ENCODE results near the gene GIMAP7. TPM values are rescaled to one million over a fixed set of nuclear protein-coding genes. Genes with fewer than 3 reads are reported as not detected.

Gene GIMAP7
- total RNA-seq, 1 experiment from 2014 or later = not detected

- intact Hi-C loops (cut with micrococcal nuclease) = no loop called here
- Histone ChIP-seq H3K79me2 (ENCODE audit: low read length) (no peaks in the 10 kb centered on the region), H3K9ac (ENCODE audit: low read length) (no peak overlapping the region), H3K27ac (ENCODE audit: low read length) (no peak overlapping the region), H3K9me3 (ENCODE audit: low read length) (no peaks in the 10 kb centered on the region), H3K9me2 (replicated peaks; ENCODE audit: low read length) (no peaks in the 10 kb centered on the region; the same call in 1 of the 2 replicates), H4K20me1 (ENCODE audit: low read length) (no peaks in the 10 kb centered on the region), H3K4me2 (ENCODE audit: low read length) (no peak overlapping the region), H2AFZ (ENCODE audit: low read length) (no peak overlapping the region), H3K4me3 (ENCODE audit: low read length) (no peak overlapping the region), H3F3A (ENCODE audit: low read length, unreplicated experiment) (no peaks in the 10 kb centered on the region), H3K27me3 (ENCODE audit: low read length) (peaks cover 12% of the 10 kb centered on the region; the same call in 1 of the 2 replicates), H3K4me1 (ENCODE audit: insufficient read depth, low read length) (peaks cover 9% of the 10 kb centered on the region), H3K36me3 (ENCODE audit: low read depth, low read length) (no peaks in the 10 kb centered on the region)
- ChIA-PET POLR2A (ENCODE audit: unreplicated experiment) (no interaction called here), CTCF (no interaction called here)
- BruUV-seq (replicated peaks) = no TSS peak
- ATAC-seq (no peak), DNase-seq (no peak)
- TF ChIP-seq EZH2phosphoT487 (IDR thresholded peaks at IDR 0.05; ENCODE audit: borderline replicate concordance, low read length) (no peak), EZH2 (IDR thresholded peaks at IDR 0.05; ENCODE audit: low read length, unreplicated experiment) (no peak)
- TF ChIP-seq, protein P1, sequence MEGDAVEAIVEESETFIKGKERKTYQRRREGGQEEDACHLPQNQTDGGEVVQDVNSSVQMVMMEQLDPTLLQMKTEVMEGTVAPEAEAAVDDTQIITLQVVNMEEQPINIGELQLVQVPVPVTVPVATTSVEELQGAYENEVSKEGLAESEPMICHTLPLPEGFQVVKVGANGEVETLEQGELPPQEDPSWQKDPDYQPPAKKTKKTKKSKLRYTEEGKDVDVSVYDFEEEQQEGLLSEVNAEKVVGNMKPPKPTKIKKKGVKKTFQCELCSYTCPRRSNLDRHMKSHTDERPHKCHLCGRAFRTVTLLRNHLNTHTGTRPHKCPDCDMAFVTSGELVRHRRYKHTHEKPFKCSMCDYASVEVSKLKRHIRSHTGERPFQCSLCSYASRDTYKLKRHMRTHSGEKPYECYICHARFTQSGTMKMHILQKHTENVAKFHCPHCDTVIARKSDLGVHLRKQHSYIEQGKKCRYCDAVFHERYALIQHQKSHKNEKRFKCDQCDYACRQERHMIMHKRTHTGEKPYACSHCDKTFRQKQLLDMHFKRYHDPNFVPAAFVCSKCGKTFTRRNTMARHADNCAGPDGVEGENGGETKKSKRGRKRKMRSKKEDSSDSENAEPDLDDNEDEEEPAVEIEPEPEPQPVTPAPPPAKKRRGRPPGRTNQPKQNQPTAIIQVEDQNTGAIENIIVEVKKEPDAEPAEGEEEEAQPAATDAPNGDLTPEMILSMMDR (conservative IDR thresholded peaks at IDR 0.05; ENCODE audit: low read depth, low read length) = no peak
These were observed 40.8 kb upstream of the GIMAP7 start for GRCh38 chr7:150473902-150474301.

- H3K27ac ChIP-seq (ENCODE audit: low read length) = no peak overlapping the region
- no peak overlapping the region for H2AFZ ChIP-seq (ENCODE audit: low read length)
- H3K36me3 ChIP-seq (ENCODE audit: low read depth, low read length) = no peaks in the 10 kb centered on the region
- TF ChIP-seq EZH2 (IDR thresholded peaks at IDR 0.05; ENCODE audit: low read length, unreplicated experiment) = no peak
- TF ChIP-seq, protein P1 (conservative IDR thresholded peaks at IDR 0.05; ENCODE audit: low read depth, low read length) = no peak
- no peak for TF ChIP-seq EZH2phosphoT487 (IDR thresholded peaks at IDR 0.05; ENCODE audit: borderline replicate concordance, low read length)
- H4K20me1 ChIP-seq (ENCODE audit: low read length) = no peaks in the 10 kb centered on the region
- H3K9me3 ChIP-seq (ENCODE audit: low read length) = no peaks in the 10 kb centered on the region
- ATAC-seq (no peak), DNase-seq (no peak)
- H3F3A ChIP-seq (ENCODE audit: low read length, unreplicated experiment) = no peaks in the 10 kb centered on the region
- no TSS peak for BruUV-seq (replicated peaks)
- H3K9me2 ChIP-seq (replicated peaks; ENCODE audit: low read length) = no peaks in the 10 kb centered on the region; the same call in 1 of the 2 replicates
- H3K27me3 ChIP-seq (ENCODE audit: low read length) = no peaks in the 10 kb centered on the region; the same call in 1 of the 2 replicates
- H3K4me1 ChIP-seq (ENCODE audit: insufficient read depth, low read length) = peaks cover 19% of the 10 kb centered on the region
- intact Hi-C loops (cut with micrococcal nuclease) = no loop called here
- POLR2A ChIA-PET (ENCODE audit: unreplicated experiment) = no interaction called here
- H3K9ac ChIP-seq (ENCODE audit: low read length) = no peak overlapping the region
- H3K79me2 ChIP-seq (ENCODE audit: low read length) = no peaks in the 10 kb centered on the region
- CTCF ChIA-PET = no interaction called here
- H3K4me3 ChIP-seq (ENCODE audit: low read length) = no peak overlapping the region
- H3K4me2 ChIP-seq (ENCODE audit: low read length) = no peak overlapping the region
These were observed 38.4 kb upstream of the GIMAP7 start for GRCh38 chr7:150476285-150476684.

- Histone ChIP-seq H3K27me3 (ENCODE audit: low read length) (no peaks in the 10 kb centered on the region; the same call in 1 of the 2 replicates), H3K9me2 (replicated peaks; ENCODE audit: low read length) (no peaks in the 10 kb centered on the region; the same call in 1 of the 2 replicates), H4K20me1 (ENCODE audit: low read length) (no peaks in the 10 kb centered on the region), H3K36me3 (ENCODE audit: low read depth, low read length) (no peaks in the 10 kb centered on the region), H3K79me2 (ENCODE audit: low read length) (no peaks in the 10 kb centered on the region), H3K27ac (ENCODE audit: low read length) (no peak overlapping the region), H2AFZ (ENCODE audit: low read length) (no peak overlapping the region), H3K9ac (ENCODE audit: low read length) (no peak overlapping the region), H3F3A (ENCODE audit: low read length, unreplicated experiment) (no peaks in the 10 kb centered on the region), H3K4me3 (ENCODE audit: low read length) (no peak overlapping the region), H3K4me2 (ENCODE audit: low read length) (no peak overlapping the region), H3K9me3 (ENCODE audit: low read length) (no peaks in the 10 kb centered on the region), H3K4me1 (ENCODE audit: insufficient read depth, low read length) (peaks cover 19% of the 10 kb centered on the region)
- TF ChIP-seq EZH2phosphoT487 (IDR thresholded peaks at IDR 0.05; ENCODE audit: borderline replicate concordance, low read length) = no peak
- no peak for TF ChIP-seq EZH2 (IDR thresholded peaks at IDR 0.05; ENCODE audit: low read length, unreplicated experiment)
- TF ChIP-seq, protein P1 (conservative IDR thresholded peaks at IDR 0.05; ENCODE audit: low read depth, low read length) = no peak
- ATAC-seq (no peak), DNase-seq (no peak)
- ChIA-PET POLR2A (ENCODE audit: unreplicated experiment) (no interaction called here), CTCF (no interaction called here)
- intact Hi-C loops (cut with micrococcal nuclease) = no loop called here
- no TSS peak for BruUV-seq (replicated peaks)
These were observed 37.6 kb upstream of the GIMAP7 start for GRCh38 chr7:150476819-150477631.
